Measurements from ENCODE around the gene KRT17.
"Not testable (repeated sequence)": the region's sequence is repeated elsewhere in the genome, so short reads cannot be mapped to it uniquely, and the experiment has no call there.

DNA sequence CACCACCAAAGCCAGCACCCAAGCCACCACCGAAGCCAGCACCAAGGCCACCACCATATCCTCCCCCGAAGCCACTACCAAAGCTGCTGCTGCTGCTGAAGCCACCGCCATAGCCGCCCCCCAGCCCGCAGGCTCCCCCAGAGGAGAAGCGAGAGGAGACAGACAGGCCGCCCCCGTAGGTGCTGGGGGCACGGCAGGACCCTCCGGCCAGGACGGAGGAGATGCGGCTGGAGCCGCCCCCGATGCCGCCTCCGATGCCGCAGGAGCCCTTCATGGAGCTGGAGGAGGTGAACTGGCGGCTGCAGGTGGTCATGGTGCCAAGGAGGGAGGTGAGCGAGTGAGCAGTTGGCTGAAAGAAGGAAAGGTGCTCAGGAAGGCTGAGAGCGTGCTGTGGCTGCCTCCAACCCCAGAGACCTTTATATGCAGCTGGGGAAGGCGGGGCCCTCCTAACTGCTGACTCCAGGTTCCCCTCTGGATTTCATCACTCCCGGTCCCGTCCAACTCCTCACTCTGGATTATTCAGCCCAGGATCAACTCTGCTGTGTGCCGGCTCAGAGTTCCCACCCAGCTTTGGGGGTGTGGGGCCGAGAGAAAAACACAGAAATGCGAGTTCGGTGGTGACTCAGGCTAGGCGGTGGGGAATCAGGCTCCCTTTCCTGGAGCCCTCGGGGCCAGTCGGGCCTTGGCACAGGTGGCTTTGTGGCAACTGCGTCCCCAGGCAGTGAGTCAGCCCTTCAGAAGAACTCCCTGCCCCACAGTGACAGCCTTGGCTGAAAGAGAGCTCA lies 11.8 kb downstream of the KRT17 start, which contains the start of gene KRT16:
- TF ChIP-seq, protein P1, sequence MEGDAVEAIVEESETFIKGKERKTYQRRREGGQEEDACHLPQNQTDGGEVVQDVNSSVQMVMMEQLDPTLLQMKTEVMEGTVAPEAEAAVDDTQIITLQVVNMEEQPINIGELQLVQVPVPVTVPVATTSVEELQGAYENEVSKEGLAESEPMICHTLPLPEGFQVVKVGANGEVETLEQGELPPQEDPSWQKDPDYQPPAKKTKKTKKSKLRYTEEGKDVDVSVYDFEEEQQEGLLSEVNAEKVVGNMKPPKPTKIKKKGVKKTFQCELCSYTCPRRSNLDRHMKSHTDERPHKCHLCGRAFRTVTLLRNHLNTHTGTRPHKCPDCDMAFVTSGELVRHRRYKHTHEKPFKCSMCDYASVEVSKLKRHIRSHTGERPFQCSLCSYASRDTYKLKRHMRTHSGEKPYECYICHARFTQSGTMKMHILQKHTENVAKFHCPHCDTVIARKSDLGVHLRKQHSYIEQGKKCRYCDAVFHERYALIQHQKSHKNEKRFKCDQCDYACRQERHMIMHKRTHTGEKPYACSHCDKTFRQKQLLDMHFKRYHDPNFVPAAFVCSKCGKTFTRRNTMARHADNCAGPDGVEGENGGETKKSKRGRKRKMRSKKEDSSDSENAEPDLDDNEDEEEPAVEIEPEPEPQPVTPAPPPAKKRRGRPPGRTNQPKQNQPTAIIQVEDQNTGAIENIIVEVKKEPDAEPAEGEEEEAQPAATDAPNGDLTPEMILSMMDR (IDR thresholded peaks at IDR 0.05; ENCODE audit: poor library complexity): not testable (repeated sequence)
- TF ChIP-seq EZH2phosphoT487 (IDR thresholded peaks at IDR 0.05; ENCODE audit: low read depth, severe bottlenecking, unreplicated experiment): not testable (repeated sequence)

All from hepatocyte (in vitro differentiated cells).